Kidney (tissue), 14 donors: ENCODE results near the gene KHSRP. TPM values are rescaled to one million over a fixed set of nuclear protein-coding genes. Genes with fewer than 3 reads are reported as not detected.

Source experiments
- DNase-seq, 5 donors: peaks; one replicate each; pipeline ENCODE4 v3.0.0-alpha.2; 2013 to 2020
- FAIRE-seq: peaks from 2 replicates; lab custom pipeline; 2012; peaks lifted over from hg19 to GRCh38; lab: Jason Lieb, UNC
- H3K27ac ChIP-seq, 2 donors: one replicate each; pipeline ENCODE4 v1.7.0; 2013; ENCODE audit warnings: low read depth in 2 of 2, low read length in 2 of 2, inconsistent platforms in 1 of 2
- H3K27me3 ChIP-seq: one replicate; pipeline ENCODE4 v1.7.1; 2013; ENCODE audit warnings: low read length, inconsistent platforms; ENCODE audit not compliant: control insufficient read depth, insufficient read depth
- H3K36me3 ChIP-seq, 3 donors: one replicate each; pipeline versions ENCODE4 v1.7.0 to v1.7.1; 2013; ENCODE audit warnings: low read length in 3 of 3, control low read depth in 1 of 3, inconsistent platforms in 1 of 3; ENCODE audit not compliant: insufficient read depth in 3 of 3, control insufficient read depth in 2 of 3
- H3K4me1 ChIP-seq, 3 donors: one replicate each; pipeline versions ENCODE4 v1.7.0 to v1.7.1; 2013; ENCODE audit warnings: low read length in 3 of 3, inconsistent platforms in 1 of 3, low read depth in 1 of 3; ENCODE audit not compliant: control insufficient read depth in 2 of 3, insufficient read depth in 2 of 3
- H3K4me3 ChIP-seq, 3 donors: one replicate each; pipeline versions ENCODE4 v1.7.0 to v1.8.1; 2013; ENCODE audit warnings: low read length in 3 of 3, control low read depth in 1 of 3, inconsistent platforms in 1 of 3
- H3K9ac ChIP-seq, 3 donors: one replicate each; pipeline versions ENCODE4 v1.7.0 to v1.7.1; 2013; ENCODE audit warnings: low read length in 3 of 3, control low read depth in 1 of 3, inconsistent platforms in 1 of 3
- H3K9me3 ChIP-seq, 3 donors: one replicate each; pipeline versions ENCODE4 v1.7.0 to v1.7.1; 2013; ENCODE audit warnings: low read length in 3 of 3, control low read depth in 1 of 3, inconsistent platforms in 1 of 3; ENCODE audit not compliant: control insufficient read depth in 2 of 3, insufficient read depth in 1 of 3
- intact Hi-C: fragments of 100-400 bp; cut with DNase I; formaldehyde crosslinking; loops from one replicate; pipeline ENCODE4 v1.11.1; 2022
- polyA plus RNA-seq: library from polyadenylated mRNA; stranded (reverse); fragments of 350-450 nt; fragmentation: Illumina TruSeq; extraction: RNeasy Lipid Tissue Mini Kit (QIAGEN cat#74804); gene quantifications from one replicate; pipeline ENCODE4 v1.2.3, GENCODE V29; 2014; ENCODE audit warnings: low read depth, low replicate concordance; ENCODE audit not compliant: insufficient read depth
- total RNA-seq: library from RNA; stranded (reverse); fragmentation: NEBNext Ultra II Directional; extraction: Animal tissue kit (Norgen Biotek cat#: 25700); gene quantifications from one replicate; pipeline ENCODE4 v1.2.1, GENCODE V29; 2021
- TF ChIP-seq, protein P1 (sequence below): IDR thresholded peaks from 3 replicates; pipeline ENCODE4 v1.5.1; 2012; ENCODE audit warnings: mild to moderate bottlenecking, moderate library complexity, borderline replicate concordance; ENCODE audit not compliant: insufficient read depth; ENCODE audit errors: extremely low read depth
- donor health status: control.
- donor health status: control.
- donor health status: control.
- donor health status: control.
- donor health status: control.
- donor health status: DM: yes; HTN: yes; CAD: no.
- donor health status: Normal renal cell carcinoma (clear cell type).

Gene KHSRP
- total and polyA plus RNA-seq, 2 donors from 2014 or later: 52.9 to 175 TPM

DNA sequence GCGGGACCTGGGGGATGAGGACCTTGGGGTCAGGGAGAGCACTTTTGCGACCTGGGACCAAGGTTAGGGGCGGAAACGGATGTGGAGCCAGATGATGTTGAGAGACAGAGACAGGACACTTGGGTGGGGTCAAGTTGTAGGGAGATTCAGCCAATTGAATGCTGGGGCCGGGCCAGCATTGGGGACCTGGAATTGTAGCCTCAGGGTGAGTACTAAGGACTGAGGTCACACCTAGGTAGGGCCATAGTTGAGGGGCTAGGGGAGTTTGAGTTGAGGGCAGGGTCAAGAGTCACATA is 50.9 kb downstream of the KHSRP start:
- H3K27ac ChIP-seq: peak overlapping the region; percentile 22 to 41
- H3K9ac ChIP-seq: no peak overlapping the region
- intact Hi-C loops: no loop called here

DNA sequence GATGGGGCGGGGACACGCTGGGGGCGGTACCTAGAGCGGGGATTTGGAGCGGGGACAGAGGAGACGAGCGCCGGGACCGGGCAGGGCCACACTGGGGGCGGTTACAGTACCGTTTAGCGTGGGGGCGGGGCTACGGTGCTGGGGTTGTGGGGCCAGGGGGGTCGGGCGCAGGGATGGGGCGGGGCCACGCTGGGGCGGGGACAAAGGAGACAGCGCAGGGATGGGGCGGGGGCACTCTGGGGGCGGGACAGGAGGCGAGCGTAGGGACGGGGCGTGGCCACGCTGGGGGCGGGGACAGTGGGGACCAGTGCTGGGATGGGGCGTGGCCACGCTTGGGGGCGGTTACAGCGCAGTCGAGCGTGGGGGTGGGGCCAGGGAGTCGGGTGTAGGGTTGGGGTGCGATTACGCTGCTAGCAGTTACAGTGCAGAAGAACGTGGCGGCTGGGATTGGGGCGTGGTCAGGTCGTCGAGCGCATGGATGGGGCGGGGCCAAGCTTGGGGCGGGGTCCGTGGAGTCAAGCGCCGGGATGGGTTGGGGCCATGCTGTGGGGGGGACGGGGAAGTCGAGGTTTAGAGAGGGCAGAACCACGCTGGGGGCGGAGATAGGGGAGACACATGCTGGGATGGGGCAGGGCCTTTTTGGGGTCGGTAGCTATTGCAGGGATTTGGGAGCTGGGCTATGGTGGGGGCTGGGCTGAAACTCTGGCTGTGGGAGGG is 51.4 kb downstream of the KHSRP start:
- H3K4me3 ChIP-seq: peak overlapping the region; percentile 64 to 85 (median 68)
- TF ChIP-seq, protein P1, sequence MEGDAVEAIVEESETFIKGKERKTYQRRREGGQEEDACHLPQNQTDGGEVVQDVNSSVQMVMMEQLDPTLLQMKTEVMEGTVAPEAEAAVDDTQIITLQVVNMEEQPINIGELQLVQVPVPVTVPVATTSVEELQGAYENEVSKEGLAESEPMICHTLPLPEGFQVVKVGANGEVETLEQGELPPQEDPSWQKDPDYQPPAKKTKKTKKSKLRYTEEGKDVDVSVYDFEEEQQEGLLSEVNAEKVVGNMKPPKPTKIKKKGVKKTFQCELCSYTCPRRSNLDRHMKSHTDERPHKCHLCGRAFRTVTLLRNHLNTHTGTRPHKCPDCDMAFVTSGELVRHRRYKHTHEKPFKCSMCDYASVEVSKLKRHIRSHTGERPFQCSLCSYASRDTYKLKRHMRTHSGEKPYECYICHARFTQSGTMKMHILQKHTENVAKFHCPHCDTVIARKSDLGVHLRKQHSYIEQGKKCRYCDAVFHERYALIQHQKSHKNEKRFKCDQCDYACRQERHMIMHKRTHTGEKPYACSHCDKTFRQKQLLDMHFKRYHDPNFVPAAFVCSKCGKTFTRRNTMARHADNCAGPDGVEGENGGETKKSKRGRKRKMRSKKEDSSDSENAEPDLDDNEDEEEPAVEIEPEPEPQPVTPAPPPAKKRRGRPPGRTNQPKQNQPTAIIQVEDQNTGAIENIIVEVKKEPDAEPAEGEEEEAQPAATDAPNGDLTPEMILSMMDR: no peak
- no peaks in the 10 kb centered on the region for H3K27me3 ChIP-seq
- H3K4me1 ChIP-seq: peaks cover 0 to 6% (median 0%) of the 10 kb centered on the region in 3 donors
- peak; percentile 98 to 100 (median 99) for DNase-seq
- H3K36me3 ChIP-seq: peaks cover 0 to 3% (median 0%) of the 10 kb centered on the region in 3 donors
- intact Hi-C loops: no loop called here
- FAIRE-seq: no peak
- H3K27ac ChIP-seq: peak overlapping the region; percentile 99
- H3K9ac ChIP-seq: peak overlapping the region in 1 of 3 donors; percentile 31
- H3K9me3 ChIP-seq: no peaks in the 10 kb centered on the region

More for the DNA sequence above, 50.9 kb downstream of the KHSRP start:
- Histone ChIP-seq H3K27me3 (no peaks in the 10 kb centered on the region), H3K36me3 (peaks cover 0 to 3% (median 0%) of the 10 kb centered on the region in 3 donors), H3K9me3 (no peaks in the 10 kb centered on the region), H3K4me1 (peaks cover 0 to 8% (median 0%) of the 10 kb centered on the region in 3 donors), H3K4me3 (peak overlapping the region; percentile 32 to 53 (median 38))
- DNase-seq: no peak
- FAIRE-seq: no peak
- TF ChIP-seq, protein P1: no peak

DNA sequence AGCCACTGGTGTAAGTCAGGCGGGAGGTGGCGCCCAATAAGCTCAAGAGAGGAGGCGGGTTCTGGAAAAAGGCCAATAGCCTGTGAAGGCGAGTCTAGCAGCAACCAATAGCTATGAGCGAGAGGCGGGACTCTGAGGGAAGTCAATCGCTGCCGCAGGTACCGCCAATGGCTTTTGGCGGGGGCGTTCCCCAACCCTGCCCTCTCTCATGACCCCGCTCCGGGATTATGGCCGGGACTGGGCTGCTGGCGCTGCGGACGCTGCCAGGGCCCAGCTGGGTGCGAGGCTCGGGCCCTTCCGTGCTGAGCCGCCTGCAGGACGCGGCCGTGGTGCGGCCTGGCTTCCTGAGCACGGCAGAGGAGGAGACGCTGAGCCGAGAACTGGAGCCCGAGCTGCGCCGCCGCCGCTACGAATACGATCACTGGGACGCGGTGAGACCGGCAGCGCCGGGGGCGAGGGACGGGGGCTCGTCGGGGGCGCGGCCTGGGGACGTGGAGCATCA is 52.0 kb downstream of the KHSRP start, which contains the start of gene ALKBH7:
Gene ALKBH7 (plus strand): TSS at position 201 of the 502 bp plus-strand sequence. CDS start 27 bp downstream, at position 228.
- TF ChIP-seq, protein P1: no peak
- peaks cover 0 to 7% (median 0%) of the 10 kb centered on the region in 3 donors for H3K36me3 ChIP-seq
- FAIRE-seq (peak; percentile 99), DNase-seq (peak; percentile 99 to 100 (median 99))
- no peaks in the 10 kb centered on the region for H3K9me3 ChIP-seq
- H3K4me3 ChIP-seq: peak within 1 kb of the TSS; percentile 64 to 85 (median 75)
- peak within 1 kb of the TSS; percentile 31 to 78 (median 65) for H3K9ac ChIP-seq
- intact Hi-C loops: no loop called here
- H3K27ac ChIP-seq: peak within 1 kb of the TSS; percentile 99
- H3K27me3 ChIP-seq: no peaks in the 10 kb centered on the region
- peaks cover 0 to 6% (median 0%) of the 10 kb centered on the region in 3 donors for H3K4me1 ChIP-seq
